Mesendoderm (in vitro differentiated cells): ENCODE results near the gene IGSF6.
"Not testable (repeated sequence)": the region's sequence is repeated elsewhere in the genome, so short reads cannot be mapped to it uniquely, and the experiment has no call there.

ENCODE experiments used
- DNase-seq: peaks from one replicate; pipeline ENCODE4 v3.0.0; 2013
- H2AK5ac ChIP-seq: 2 replicates; pipeline ENCODE4 v1.6.1; 2013; ENCODE audit warnings: low read length, inconsistent platforms
- H2BK120ac ChIP-seq: 2 replicates; pipeline ENCODE4 v1.6.1; 2013; ENCODE audit warnings: low read depth, mild to moderate bottlenecking, low read length, moderate library complexity, mixed read lengths
- H2BK15ac ChIP-seq: replicated peaks from 2 replicates; pipeline ENCODE4 v1.6.1; 2013; ENCODE audit warnings: low read depth, mild to moderate bottlenecking, moderate library complexity
- H2BK5ac ChIP-seq: 2 replicates; pipeline ENCODE4 v1.6.1; 2013; ENCODE audit warnings: low read length, inconsistent platforms
- H3K18ac ChIP-seq: 2 replicates; pipeline ENCODE4 v1.6.1; 2013; ENCODE audit warnings: mild to moderate bottlenecking, low read length, mixed read lengths
- H3K23ac ChIP-seq: one replicate; pipeline ENCODE4 v1.6.1; 2013; ENCODE audit warnings: low read length
- H3K27ac ChIP-seq: 2 replicates; pipeline ENCODE4 v1.5.1; 2013; ENCODE audit warnings: low read depth, mild to moderate bottlenecking, inconsistent platforms, low read length, moderate library complexity
- H3K27me3 ChIP-seq: 2 replicates; pipeline ENCODE4 v1.6.1; 2013; ENCODE audit warnings: low read length, control low read depth, mild to moderate bottlenecking, inconsistent platforms; ENCODE audit not compliant: insufficient read depth, poor library complexity
- H3K36me3 ChIP-seq: 2 replicates; pipeline ENCODE4 v1.6.1; 2013; ENCODE audit warnings: low read length, inconsistent platforms; ENCODE audit not compliant: control insufficient read depth, insufficient read depth
- H3K4ac ChIP-seq: one replicate; pipeline ENCODE4 v1.6.1; 2013; ENCODE audit warnings: low read depth, mild to moderate bottlenecking, low read length, moderate library complexity
- H3K4me1 ChIP-seq: 2 replicates; pipeline ENCODE4 v1.6.1; 2013; ENCODE audit warnings: low read depth, low read length, inconsistent platforms; ENCODE audit not compliant: control insufficient read depth
- H3K4me2 ChIP-seq: 2 replicates; pipeline ENCODE4 v1.6.1; 2013; ENCODE audit warnings: low read length
- H3K4me3 ChIP-seq: 2 replicates; pipeline ENCODE4 v1.5.1; 2013; ENCODE audit warnings: mild to moderate bottlenecking, low read length
- H3K56ac ChIP-seq: one replicate; pipeline ENCODE4 v1.6.1; 2013; ENCODE audit warnings: low read length
- H3K79me1 ChIP-seq: 2 replicates; pipeline ENCODE4 v1.6.1; 2013; ENCODE audit warnings: low read length, inconsistent platforms
- H3K79me2 ChIP-seq: 2 replicates; pipeline ENCODE4 v1.6.1; 2013; ENCODE audit warnings: mild to moderate bottlenecking, low read length; ENCODE audit not compliant: control insufficient read depth, insufficient read depth
- H3K9ac ChIP-seq: 2 replicates; pipeline ENCODE4 v1.6.1; 2013; ENCODE audit warnings: low read length, inconsistent platforms
- H4K5ac ChIP-seq: one replicate; pipeline ENCODE4 v1.6.1; 2013; ENCODE audit warnings: low read length
- H4K8ac ChIP-seq: one replicate; pipeline ENCODE4 v1.6.1; 2013; ENCODE audit warnings: low read depth, mild to moderate bottlenecking, control low read depth, low read length, moderate library complexity
- WGBS: extraction: QIAGEN DNeasy Blood & Tissue Kit; methylation state at CpG from one replicate; pipeline ENCODE4 v1.1.7; 2013; ENCODE audit warnings: low lambda C conversion rate, missing lambda C conversion rate; ENCODE audit not compliant: insufficient coverage; ENCODE audit errors: extremely low coverage; 5-methylcytosine and 5-hydroxymethylcytosine counted together

Gene IGSF6

DNA sequence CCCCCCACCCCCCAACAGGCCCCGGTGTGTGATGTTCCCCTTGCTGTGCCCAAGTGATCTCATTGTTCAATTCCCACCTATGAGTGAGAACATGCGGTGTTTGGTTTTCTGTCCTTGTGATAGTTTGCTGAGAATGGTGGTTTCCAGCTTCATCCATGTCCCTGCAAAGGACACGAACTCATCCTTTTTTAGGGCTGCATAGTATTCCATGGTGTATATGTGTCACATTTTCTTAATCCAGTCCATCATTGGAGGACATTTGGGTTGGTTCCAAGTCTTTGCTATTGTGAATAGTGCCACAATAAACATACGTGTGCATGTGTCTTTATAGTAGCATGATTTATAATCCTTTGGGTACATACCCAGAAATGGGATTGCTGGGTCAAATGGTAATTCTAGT lies 38.6 kb upstream of the IGSF6 start:
- not testable (repeated sequence) for H2BK15ac ChIP-seq, H3K4me1 ChIP-seq, H3K9ac ChIP-seq, H3K36me3 ChIP-seq, H3K23ac ChIP-seq, H3K4me3 ChIP-seq, H3K4me2 ChIP-seq, H4K8ac ChIP-seq, H3K56ac ChIP-seq, H2AK5ac ChIP-seq, H3K79me2 ChIP-seq, H2BK5ac ChIP-seq, DNase-seq, H3K18ac ChIP-seq, H3K4ac ChIP-seq, H3K27ac ChIP-seq, H4K5ac ChIP-seq, H2BK120ac ChIP-seq, H3K27me3 ChIP-seq, H3K79me1 ChIP-seq
- no CpG with 5 or more reads among the region's 4 CpGs for WGBS

DNA sequence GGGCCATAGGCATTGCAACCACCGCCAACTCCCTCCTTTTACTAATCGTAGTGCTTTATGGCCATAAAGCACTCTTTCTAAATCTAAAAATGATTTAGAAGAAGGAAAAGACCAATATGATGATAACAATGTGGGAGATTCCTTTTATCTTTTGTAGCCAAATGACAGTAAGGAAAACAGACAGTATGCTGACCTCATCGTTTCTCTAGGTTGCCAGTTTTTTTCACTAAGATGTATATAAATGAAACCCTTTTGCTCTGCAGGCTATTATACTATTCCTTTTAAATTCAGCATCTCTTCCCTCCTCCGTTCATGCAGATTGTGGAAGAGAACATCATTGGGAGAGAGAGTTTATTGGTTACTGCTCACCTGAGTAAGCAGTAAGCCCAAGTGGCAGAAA lies 36.7 kb upstream of the IGSF6 start:
- Histone ChIP-seq H3K9ac (no peak overlapping the region), H3K79me2 (no peaks in the 10 kb centered on the region), H3K4me3 (no peak overlapping the region), H3K4ac (no peak overlapping the region), H3K27ac (no peak overlapping the region), H3K79me1 (no peaks in the 10 kb centered on the region), H3K36me3 (no peaks in the 10 kb centered on the region), H2AK5ac (no peak overlapping the region), H3K4me1 (no peaks in the 10 kb centered on the region), H2BK5ac (no peak overlapping the region), H3K27me3 (no peaks in the 10 kb centered on the region), H3K18ac (no peak overlapping the region), H3K4me2 (no peak overlapping the region), H3K56ac (no peak overlapping the region), H2BK120ac (no peak overlapping the region), H4K8ac (no peak overlapping the region), H4K5ac (no peak overlapping the region), H3K23ac (no peak overlapping the region), H2BK15ac (no peak overlapping the region)
- DNase-seq = no peak
- no CpG with 5 or more reads among the region's 4 CpGs for WGBS

DNA sequence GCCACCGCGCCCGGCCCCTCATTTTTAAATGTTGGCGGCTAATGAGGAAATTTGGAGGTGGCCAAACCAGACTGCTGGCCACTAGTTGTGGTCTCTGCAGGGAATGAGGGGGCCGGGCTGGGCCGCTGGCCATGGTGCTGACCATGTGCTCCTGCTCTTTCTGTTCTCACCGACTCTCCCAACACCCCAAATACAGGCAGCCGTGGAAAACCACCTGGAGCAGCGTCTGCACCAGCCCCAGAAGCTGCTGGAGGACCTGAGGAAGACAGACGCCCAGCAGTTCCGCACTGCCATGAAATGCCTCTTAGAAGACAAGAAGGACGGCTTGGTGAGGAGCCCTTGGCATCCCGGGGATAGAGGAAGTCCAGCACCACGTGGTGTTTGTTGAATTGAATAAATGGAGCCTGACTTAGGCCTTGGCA lies 32.6 kb upstream of the IGSF6 start:
- no peak overlapping the region for H3K4me3 ChIP-seq
- no peaks in the 10 kb centered on the region for H3K79me2 ChIP-seq
- no peak overlapping the region for H3K23ac ChIP-seq
- H2BK5ac ChIP-seq = no peak overlapping the region
- no peaks in the 10 kb centered on the region for H3K27me3 ChIP-seq
- H3K4me2 ChIP-seq = no peak overlapping the region
- H3K4me1 ChIP-seq = no peaks in the 10 kb centered on the region
- WGBS = no CpG with 5 or more reads among the region's 14 CpGs
- H4K8ac ChIP-seq = no peak overlapping the region
- H3K27ac ChIP-seq = no peak overlapping the region
- no peaks in the 10 kb centered on the region for H3K36me3 ChIP-seq
- H2BK120ac ChIP-seq = no peak overlapping the region
- no peak overlapping the region for H2AK5ac ChIP-seq
- H3K18ac ChIP-seq = no peak overlapping the region
- H4K5ac ChIP-seq = no peak overlapping the region
- peak; percentile 39 for DNase-seq
- H3K4ac ChIP-seq = no peak overlapping the region
- no peak overlapping the region for H3K9ac ChIP-seq
- no peak overlapping the region for H2BK15ac ChIP-seq
- no peak overlapping the region for H3K56ac ChIP-seq
- H3K79me1 ChIP-seq = no peaks in the 10 kb centered on the region

DNA sequence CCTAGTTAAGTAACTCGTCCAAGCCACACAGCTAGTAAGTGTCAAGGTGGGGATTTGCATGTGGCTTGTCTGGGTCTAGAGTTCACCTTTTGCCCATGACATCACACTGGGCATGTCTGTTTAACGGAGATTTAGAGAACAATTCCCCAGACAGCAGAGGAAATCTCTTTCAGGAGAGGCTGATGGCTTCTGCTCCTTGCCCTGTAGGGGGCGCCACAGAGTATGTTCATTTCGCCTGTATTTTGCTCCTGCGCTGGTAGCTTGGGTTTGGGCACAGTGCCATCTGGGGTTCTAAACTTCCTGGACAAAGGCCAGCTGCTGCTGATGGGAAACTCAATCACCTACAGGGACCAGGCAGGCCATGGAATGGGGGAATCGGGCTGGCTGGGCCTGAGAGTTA lies 31.8 kb upstream of the IGSF6 start:
- H3K27ac ChIP-seq = no peak overlapping the region
- DNase-seq = peak; percentile 43
- no peak overlapping the region for H2AK5ac ChIP-seq
- no peaks in the 10 kb centered on the region for H3K79me1 ChIP-seq
- no peak overlapping the region for H2BK120ac ChIP-seq
- H3K4ac ChIP-seq = no peak overlapping the region
- H3K56ac ChIP-seq = no peak overlapping the region
- H2BK15ac ChIP-seq = no peak overlapping the region
- no peak overlapping the region for H3K23ac ChIP-seq
- no CpG with 5 or more reads among the region's 6 CpGs for WGBS
- H3K4me3 ChIP-seq = no peak overlapping the region
- H4K8ac ChIP-seq = no peak overlapping the region
- no peaks in the 10 kb centered on the region for H3K4me1 ChIP-seq
- no peaks in the 10 kb centered on the region for H3K36me3 ChIP-seq
- no peaks in the 10 kb centered on the region for H3K79me2 ChIP-seq
- H3K9ac ChIP-seq = no peak overlapping the region
- no peak overlapping the region for H2BK5ac ChIP-seq
- H3K27me3 ChIP-seq = no peaks in the 10 kb centered on the region
- H3K4me2 ChIP-seq = no peak overlapping the region
- H4K5ac ChIP-seq = no peak overlapping the region
- H3K18ac ChIP-seq = no peak overlapping the region

DNA sequence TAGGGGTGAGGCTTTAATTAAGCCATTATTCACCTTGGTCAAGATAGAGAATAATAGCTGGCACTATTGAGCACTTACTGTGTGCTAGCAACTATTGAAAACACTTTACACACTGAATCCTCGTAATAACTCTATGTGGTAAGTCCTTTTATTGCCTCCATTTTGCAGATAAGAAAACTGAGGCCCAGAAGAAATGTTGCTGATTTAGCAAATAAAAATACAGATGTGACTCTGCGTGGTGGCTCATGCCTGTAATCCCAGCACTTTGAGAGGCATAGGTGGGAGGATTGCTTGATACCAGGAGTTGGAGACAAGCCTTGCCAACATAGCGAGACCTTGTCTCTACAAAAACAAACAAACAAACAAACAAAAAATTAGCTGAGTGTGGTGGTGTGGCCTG lies 30.8 kb upstream of the IGSF6 start:
- no CpG with 5 or more reads among the region's 3 CpGs for WGBS
- Histone ChIP-seq H2BK120ac (no peak overlapping the region), H3K23ac (no peak overlapping the region), H3K18ac (no peak overlapping the region), H3K4ac (no peak overlapping the region), H2BK15ac (no peak overlapping the region), H2BK5ac (no peak overlapping the region), H3K4me2 (no peak overlapping the region), H3K27me3 (no peaks in the 10 kb centered on the region), H3K79me2 (no peaks in the 10 kb centered on the region), H4K8ac (no peak overlapping the region), H3K9ac (no peak overlapping the region), H4K5ac (no peak overlapping the region), H3K27ac (no peak overlapping the region), H3K36me3 (no peaks in the 10 kb centered on the region), H3K4me1 (no peaks in the 10 kb centered on the region), H2AK5ac (no peak overlapping the region), H3K56ac (no peak overlapping the region), H3K4me3 (no peak overlapping the region), H3K79me1 (no peaks in the 10 kb centered on the region)
- DNase-seq = no peak

DNA sequence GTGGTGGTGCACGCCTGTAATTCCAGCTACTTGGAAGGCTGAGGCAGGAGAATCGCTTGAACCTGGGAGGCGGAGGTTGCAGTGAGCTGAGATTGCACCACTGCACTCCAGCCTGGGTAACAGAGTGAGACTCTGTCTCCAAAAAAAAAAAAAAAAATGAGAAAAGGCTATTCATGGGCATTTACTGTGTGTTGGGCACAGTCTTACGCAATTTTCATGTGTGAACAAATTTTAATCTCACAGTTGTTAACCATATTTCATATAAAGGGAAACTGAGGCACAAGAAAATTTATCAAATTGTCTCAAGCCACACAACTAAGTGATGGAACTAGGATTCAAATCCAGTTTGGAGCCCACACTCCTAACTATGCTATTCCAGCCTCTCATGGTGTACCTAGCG lies 28.3 kb upstream of the IGSF6 start:
- H3K27ac ChIP-seq, DNase-seq, H4K5ac ChIP-seq, H3K4me2 ChIP-seq, H3K4me3 ChIP-seq, H3K56ac ChIP-seq, H3K18ac ChIP-seq, H3K23ac ChIP-seq, H4K8ac ChIP-seq, H2AK5ac ChIP-seq, H3K4ac ChIP-seq, H2BK120ac ChIP-seq, H3K79me2 ChIP-seq, H3K9ac ChIP-seq, H3K4me1 ChIP-seq, H2BK15ac ChIP-seq, H3K36me3 ChIP-seq, H2BK5ac ChIP-seq, H3K79me1 ChIP-seq, H3K27me3 ChIP-seq: not testable (repeated sequence)
- WGBS = no CpG with 5 or more reads among the region's 5 CpGs
